HCT116 (cell line): ENCODE results near the gene PRAME.
A peak's percentile ranks its signal among the peaks of the same experiment; 100 is the strongest.

Experiments
- CEBPB ChIP-seq: IDR thresholded peaks from 2 replicates; pipeline ENCODE4 v1.6.1; 2012; ENCODE audit warnings: low read depth
- CTCF ChIP-seq, 3 experiments: fragments of 200-600 bp in 1 of 3; sonication (generic) in 1 of 3; IDR thresholded peaks in 2 of 3; conservative IDR thresholded peaks in 1 of 3; 2 replicates each; pipeline ENCODE4 v1.5.1; 2012 to 2017; ENCODE audit warnings: low read depth in 2 of 3, low read length in 2 of 3, antibody characterized with exemption in 1 of 3, borderline replicate concordance in 1 of 3, control low read depth in 1 of 3, mild to moderate bottlenecking in 1 of 3, mixed read lengths in 1 of 3, mixed run types in 1 of 3, moderate library complexity in 1 of 3; ENCODE audit not compliant: insufficient read depth in 1 of 3
- EGR1 ChIP-seq: IDR thresholded peaks from 2 replicates; pipeline ENCODE4 v1.6.1; 2012; ENCODE audit warnings: low read depth
- ELF1 ChIP-seq: IDR thresholded peaks from 2 replicates; pipeline ENCODE4 v1.6.1; 2012; ENCODE audit warnings: low read depth, borderline replicate concordance
- EZH2 ChIP-seq: fragments of 200-600 bp; sonication (generic); IDR thresholded peaks from 2 replicates; pipeline ENCODE4 v1.6.1; 2017; ENCODE audit warnings: antibody characterized with exemption, mixed run types
- POLR2A ChIP-seq: IDR thresholded peaks from 2 replicates; pipeline ENCODE4 v1.7.0; 2011; ENCODE audit warnings: borderline replicate concordance; ENCODE audit not compliant: insufficient read depth, insufficient read length; ENCODE audit errors: extremely low read depth
- POLR2AphosphoS5 ChIP-seq: IDR thresholded peaks from 2 replicates; pipeline ENCODE4 v1.6.1; 2011; ENCODE audit warnings: mild to moderate bottlenecking, low read depth, low read length, moderate library complexity
- RAD21 ChIP-seq: IDR thresholded peaks from 2 replicates; pipeline ENCODE4 v1.6.1; 2012; ENCODE audit warnings: low read depth, mild to moderate bottlenecking
- YY1 ChIP-seq: IDR thresholded peaks from 2 replicates; pipeline ENCODE4 v1.6.1; 2011; ENCODE audit warnings: low read length, low read depth, moderate library complexity, mild to moderate bottlenecking; ENCODE audit not compliant: insufficient replicate concordance; ENCODE audit errors: extremely low read depth
- ZFX ChIP-seq: fragments of 450-650 bp; IDR thresholded peaks from 2 replicates; pipeline ENCODE4 v1.6.1; 2017
- TF ChIP-seq, protein P1 (sequence below): IDR thresholded peaks from 2 replicates; pipeline ENCODE4 v1.6.1; 2012; ENCODE audit warnings: low read depth

DNA sequence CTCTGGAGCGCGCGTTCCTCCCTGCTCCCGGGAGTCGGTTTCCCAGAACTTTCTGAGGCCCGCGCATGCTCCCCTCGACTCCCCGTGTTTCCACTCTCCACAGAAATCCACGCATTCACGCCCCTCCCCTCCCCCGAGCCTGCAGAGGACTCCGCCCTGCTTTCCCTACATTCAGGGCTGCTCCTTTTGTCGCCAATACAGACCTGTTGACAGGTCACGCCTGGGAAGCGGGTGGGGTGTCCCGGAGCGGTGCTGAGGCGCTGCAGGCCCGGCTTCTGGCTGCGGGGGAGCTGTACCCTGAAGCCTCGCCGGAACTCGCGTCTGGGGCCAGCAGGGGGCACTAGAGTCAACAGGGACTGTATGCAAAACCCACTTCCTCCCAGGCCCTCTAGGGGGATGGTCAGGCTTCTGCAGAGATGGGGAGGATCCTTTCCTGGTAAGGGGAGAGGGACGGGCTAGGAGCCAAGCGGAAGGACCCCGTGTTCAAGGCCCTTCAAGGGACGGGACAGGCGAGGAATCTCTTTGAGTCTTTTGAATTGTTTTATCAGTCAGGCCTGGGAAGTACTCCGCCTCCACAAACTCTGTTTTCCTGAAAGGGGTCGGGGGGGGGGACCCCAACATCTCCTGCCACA, at the start of gene PRAME:
- TF ChIP-seq CTCF (IDR thresholded peaks at IDR 0.05 in 2 of 3, conservative IDR thresholded peaks at IDR 0.05 in 1 of 3; ENCODE audit: borderline replicate concordance in 1 of 3, insufficient read depth in 1 of 3, low read depth in 2 of 3, low read length in 2 of 3) (peak; percentile 98 to 100 (median 99)), POLR2AphosphoS5 (peak; percentile 30; the same call in 1 of the 2 replicates), ZFX (0 out of 2 replicates have a peak, but pooled peaks have one; percentile 9), ELF1 (no peak), EZH2 (no peak), POLR2A (no peak), CEBPB (no peak), EGR1 (no peak), YY1 (peak; percentile 45), RAD21 (0 out of 2 replicates have a peak, but pooled peaks have one; percentile 23)
- TF ChIP-seq, protein P1, sequence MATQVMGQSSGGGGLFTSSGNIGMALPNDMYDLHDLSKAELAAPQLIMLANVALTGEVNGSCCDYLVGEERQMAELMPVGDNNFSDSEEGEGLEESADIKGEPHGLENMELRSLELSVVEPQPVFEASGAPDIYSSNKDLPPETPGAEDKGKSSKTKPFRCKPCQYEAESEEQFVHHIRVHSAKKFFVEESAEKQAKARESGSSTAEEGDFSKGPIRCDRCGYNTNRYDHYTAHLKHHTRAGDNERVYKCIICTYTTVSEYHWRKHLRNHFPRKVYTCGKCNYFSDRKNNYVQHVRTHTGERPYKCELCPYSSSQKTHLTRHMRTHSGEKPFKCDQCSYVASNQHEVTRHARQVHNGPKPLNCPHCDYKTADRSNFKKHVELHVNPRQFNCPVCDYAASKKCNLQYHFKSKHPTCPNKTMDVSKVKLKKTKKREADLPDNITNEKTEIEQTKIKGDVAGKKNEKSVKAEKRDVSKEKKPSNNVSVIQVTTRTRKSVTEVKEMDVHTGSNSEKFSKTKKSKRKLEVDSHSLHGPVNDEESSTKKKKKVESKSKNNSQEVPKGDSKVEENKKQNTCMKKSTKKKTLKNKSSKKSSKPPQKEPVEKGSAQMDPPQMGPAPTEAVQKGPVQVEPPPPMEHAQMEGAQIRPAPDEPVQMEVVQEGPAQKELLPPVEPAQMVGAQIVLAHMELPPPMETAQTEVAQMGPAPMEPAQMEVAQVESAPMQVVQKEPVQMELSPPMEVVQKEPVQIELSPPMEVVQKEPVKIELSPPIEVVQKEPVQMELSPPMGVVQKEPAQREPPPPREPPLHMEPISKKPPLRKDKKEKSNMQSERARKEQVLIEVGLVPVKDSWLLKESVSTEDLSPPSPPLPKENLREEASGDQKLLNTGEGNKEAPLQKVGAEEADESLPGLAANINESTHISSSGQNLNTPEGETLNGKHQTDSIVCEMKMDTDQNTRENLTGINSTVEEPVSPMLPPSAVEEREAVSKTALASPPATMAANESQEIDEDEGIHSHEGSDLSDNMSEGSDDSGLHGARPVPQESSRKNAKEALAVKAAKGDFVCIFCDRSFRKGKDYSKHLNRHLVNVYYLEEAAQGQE = no peak
